Activated naive CD8-positive, alpha-beta T cell treated with anti-CD3 and anti-CD28 coated beads for 36 hours (primary cell): ENCODE measurements around the gene PIK3CG. TPM values are rescaled to one million over a fixed set of nuclear protein-coding genes. Genes with fewer than 3 reads are reported as not detected.
"Not testable (repeated sequence)": the region's sequence is repeated elsewhere in the genome, so short reads cannot be mapped to it uniquely, and the experiment has no call there.

Experiments used
- DNase-seq: peaks from one replicate; pipeline ENCODE4 v3.0.0; 2021
- H3K27ac Mint-ChIP-seq: one replicate; pipeline ENCODE4 v1.8.0; 2022; ENCODE audit warnings: mild to moderate bottlenecking, moderate library complexity, mixed read lengths
- H3K27me3 Mint-ChIP-seq: one replicate; pipeline ENCODE4 v1.8.0; 2022; ENCODE audit warnings: mild to moderate bottlenecking, mixed read lengths
- H3K36me3 Mint-ChIP-seq: one replicate; pipeline ENCODE4 v1.8.0; 2021; ENCODE audit warnings: mild to moderate bottlenecking, mixed read lengths
- H3K4me1 Mint-ChIP-seq: one replicate; pipeline ENCODE4 v1.8.0; 2021; ENCODE audit warnings: mixed read lengths
- H3K4me3 Mint-ChIP-seq: one replicate; pipeline ENCODE4 v1.8.0; 2022; ENCODE audit warnings: mild to moderate bottlenecking, moderate library complexity, mixed read lengths
- H3K9me3 Mint-ChIP-seq: one replicate; pipeline ENCODE4 v1.8.0; 2022; ENCODE audit warnings: mixed read lengths
- total RNA-seq, 2 experiments: library from RNA; stranded (reverse); gene quantifications; one replicate each; pipeline ENCODE4 v1.2.3, GENCODE V29; 2021

PIK3CG gene
- total RNA-seq, 2 experiments from 2014 or later, result 26.3 to 28.8 TPM

DNA sequence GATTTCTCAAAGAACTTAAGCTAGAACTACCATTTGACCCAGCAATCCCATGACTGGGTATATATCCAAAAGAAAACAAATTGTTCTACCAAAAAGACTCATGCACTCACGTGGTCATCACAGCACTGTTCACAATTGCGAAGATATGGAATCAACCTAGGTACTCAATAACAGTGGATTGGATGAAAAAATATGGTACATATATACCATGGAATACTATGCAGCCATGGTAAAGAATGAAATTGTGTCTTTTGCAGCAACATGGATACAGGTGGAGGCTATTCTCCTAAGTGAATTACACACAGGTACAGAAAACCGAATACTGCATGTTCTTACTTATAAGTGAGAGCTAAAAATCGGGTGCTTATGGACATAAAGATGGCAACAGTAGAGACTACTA, 61.8 kb downstream of the PIK3CG start:
- no peaks in the 10 kb centered on the region for H3K4me1 Mint-ChIP-seq
- H3K27ac Mint-ChIP-seq, result no peak overlapping the region
- H3K9me3 Mint-ChIP-seq, result peaks cover 10% of the 10 kb centered on the region
- H3K27me3 Mint-ChIP-seq, result no peaks in the 10 kb centered on the region
- H3K36me3 Mint-ChIP-seq, result peaks cover 6% of the 10 kb centered on the region
- no peak overlapping the region for H3K4me3 Mint-ChIP-seq
- no peak for DNase-seq

DNA sequence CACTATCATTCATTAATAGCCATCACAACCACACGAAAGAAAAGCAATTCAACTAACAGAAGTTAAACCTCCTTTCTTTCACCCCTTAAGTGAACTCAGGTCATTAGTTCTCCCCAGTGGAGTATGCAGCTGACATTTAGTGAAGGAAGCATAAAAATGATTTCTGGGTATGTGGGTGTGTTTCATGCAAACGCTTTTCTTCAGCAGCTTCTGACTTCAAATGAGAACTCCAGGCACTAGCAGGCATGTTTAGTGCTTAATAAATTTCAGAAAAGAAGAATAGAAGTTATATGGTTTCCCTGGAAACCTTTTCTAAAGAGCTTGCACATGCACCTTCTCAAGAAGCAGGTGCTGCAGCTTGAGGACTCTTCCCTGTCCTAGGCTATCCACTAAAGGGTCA, 62.5 kb downstream of the PIK3CG start:
- Mint-ChIP-seq H3K27ac (no peak overlapping the region), H3K36me3 (peaks cover 6% of the 10 kb centered on the region), H3K27me3 (no peaks in the 10 kb centered on the region), H3K9me3 (peaks cover 6% of the 10 kb centered on the region), H3K4me1 (no peaks in the 10 kb centered on the region), H3K4me3 (no peak overlapping the region)
- DNase-seq, result no peak

DNA sequence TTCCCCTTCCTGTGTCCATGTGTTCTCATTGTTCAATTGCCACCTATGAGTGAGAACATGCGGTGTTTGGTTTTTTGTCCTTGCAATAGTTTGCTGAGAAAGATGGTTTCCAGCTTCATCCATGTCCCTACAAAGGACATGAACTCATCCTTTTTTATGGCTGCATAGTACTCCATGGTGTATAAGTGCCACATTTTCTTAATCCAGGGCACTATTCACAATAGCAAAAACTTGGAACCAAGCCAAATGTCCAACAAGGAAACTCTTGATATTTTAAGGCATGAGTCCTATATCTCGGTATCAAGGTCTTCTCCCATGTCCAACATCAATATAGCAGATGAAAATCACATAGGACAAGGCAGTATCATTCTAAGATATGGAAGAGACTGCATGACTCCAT, 64.5 kb downstream of the PIK3CG start:
- H3K27ac Mint-ChIP-seq, H3K9me3 Mint-ChIP-seq, DNase-seq, H3K27me3 Mint-ChIP-seq, H3K4me3 Mint-ChIP-seq, H3K4me1 Mint-ChIP-seq, H3K36me3 Mint-ChIP-seq: not testable (repeated sequence)

GRCh38 chr7:106936236-106936635, 71.2 kb downstream of the PIK3CG start:
- Mint-ChIP-seq H3K27me3 (no peaks in the 10 kb centered on the region), H3K36me3 (peaks cover 5% of the 10 kb centered on the region), H3K4me1 (no peaks in the 10 kb centered on the region), H3K27ac (no peak overlapping the region), H3K9me3 (peaks cover 7% of the 10 kb centered on the region), H3K4me3 (no peak overlapping the region)
- DNase-seq, result no peak

DNA sequence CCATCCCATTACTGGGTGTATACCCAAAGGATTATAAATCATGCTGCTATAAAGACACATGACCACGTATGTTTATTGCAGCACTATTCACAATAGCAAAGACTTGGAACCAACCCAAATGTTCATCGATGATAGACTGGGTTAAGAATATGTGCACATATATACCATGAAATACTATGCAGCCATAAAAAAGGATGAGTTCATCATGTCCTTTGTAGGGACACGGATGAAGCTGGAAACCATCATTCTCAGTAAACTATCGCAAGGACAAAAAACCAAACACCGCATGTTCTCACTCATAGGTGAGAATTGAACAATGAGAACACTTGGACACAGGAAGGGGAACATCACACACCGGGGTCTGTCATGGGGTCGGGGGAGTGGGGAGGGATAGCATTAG, 73.0 kb downstream of the PIK3CG start:
- not testable (repeated sequence) for DNase-seq, H3K27ac Mint-ChIP-seq, H3K9me3 Mint-ChIP-seq, H3K36me3 Mint-ChIP-seq, H3K4me3 Mint-ChIP-seq, H3K4me1 Mint-ChIP-seq, H3K27me3 Mint-ChIP-seq

- Mint-ChIP-seq H3K4me1 (no peaks in the 10 kb centered on the region), H3K4me3 (no peak overlapping the region), H3K27me3 (no peaks in the 10 kb centered on the region), H3K27ac (no peak overlapping the region), H3K36me3 (peaks cover 5% of the 10 kb centered on the region), H3K9me3 (peaks cover 7% of the 10 kb centered on the region)
- DNase-seq, result no peak
These were observed 73.7 kb downstream of the PIK3CG start for GRCh38 chr7:106938803-106939202.

DNA sequence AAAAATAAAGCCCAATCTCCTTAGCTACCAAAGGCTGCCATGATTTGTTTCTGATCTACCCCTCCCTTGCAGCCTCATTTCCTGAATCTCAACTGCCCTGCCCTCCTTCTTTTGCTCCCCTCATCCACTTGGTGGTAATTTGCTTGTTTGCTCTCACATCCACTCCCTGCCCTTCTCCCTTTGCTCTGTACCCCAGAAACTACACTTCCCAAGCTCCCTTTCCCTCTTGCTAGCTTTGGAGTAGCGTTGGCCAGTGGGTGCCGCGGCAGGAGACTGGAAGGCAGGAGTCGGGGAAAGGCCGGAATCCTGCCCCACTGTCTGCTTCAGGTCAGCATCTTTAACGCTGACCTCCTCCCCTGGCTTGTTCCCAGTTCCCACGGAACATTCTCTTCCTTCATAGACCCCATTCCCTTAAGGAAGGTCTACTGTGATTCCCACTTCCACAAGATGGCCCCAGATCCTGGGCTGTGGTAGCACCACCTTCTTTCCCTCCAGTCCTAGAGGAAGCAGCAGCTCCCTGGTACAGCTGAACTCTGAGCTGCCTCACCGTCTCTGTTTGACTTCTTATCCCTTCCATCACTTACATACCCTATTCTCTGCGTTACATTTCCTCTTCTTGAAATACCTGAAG, 79.1 kb downstream of the PIK3CG start:
- DNase-seq, result no peak
- Mint-ChIP-seq H3K27ac (no peak overlapping the region), H3K4me3 (no peak overlapping the region), H3K36me3 (no peaks in the 10 kb centered on the region), H3K9me3 (no peaks in the 10 kb centered on the region), H3K4me1 (no peaks in the 10 kb centered on the region), H3K27me3 (no peaks in the 10 kb centered on the region)

DNA sequence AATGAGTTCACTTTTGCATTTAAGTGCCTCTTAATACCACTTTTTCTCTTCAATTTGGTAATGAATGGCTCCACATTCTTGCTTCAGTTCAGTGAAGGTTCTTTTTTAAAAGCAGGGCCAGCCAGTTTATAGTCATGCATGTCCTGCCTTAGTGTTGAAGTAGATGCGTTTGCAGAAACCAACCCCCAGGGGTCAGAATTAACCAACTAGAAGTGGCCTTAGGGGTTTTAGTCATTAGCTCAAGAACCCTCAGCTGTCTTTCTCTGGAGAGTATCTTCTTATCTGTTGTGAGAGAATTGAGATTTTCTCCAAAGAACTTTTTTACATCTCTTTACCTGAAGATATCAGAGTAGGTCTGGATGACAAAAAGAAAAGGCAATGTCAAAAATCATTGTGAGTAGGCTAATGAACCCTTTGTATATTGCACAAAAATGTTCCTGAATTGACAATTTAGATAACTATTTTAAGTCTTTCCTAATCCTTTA, 82.2 kb downstream of the PIK3CG start:
- Mint-ChIP-seq H3K36me3 (no peaks in the 10 kb centered on the region), H3K4me1 (no peaks in the 10 kb centered on the region), H3K27me3 (no peaks in the 10 kb centered on the region), H3K9me3 (no peaks in the 10 kb centered on the region), H3K27ac (no peak overlapping the region), H3K4me3 (no peak overlapping the region)
- DNase-seq, result peak; percentile 28

- DNase-seq, result no peak
- Mint-ChIP-seq H3K9me3 (peaks cover 2% of the 10 kb centered on the region), H3K27ac (no peak overlapping the region), H3K4me1 (no peaks in the 10 kb centered on the region), H3K27me3 (no peaks in the 10 kb centered on the region), H3K4me3 (no peak overlapping the region), H3K36me3 (no peaks in the 10 kb centered on the region)
These were observed 87.0 kb downstream of the PIK3CG start for GRCh38 chr7:106952001-106952657.

- no peak overlapping the region for H3K27ac Mint-ChIP-seq
- no peaks in the 10 kb centered on the region for H3K27me3 Mint-ChIP-seq
- H3K4me3 Mint-ChIP-seq, result no peak overlapping the region
- no peak for DNase-seq
- H3K36me3 Mint-ChIP-seq, result no peaks in the 10 kb centered on the region
- peaks cover 2% of the 10 kb centered on the region for H3K9me3 Mint-ChIP-seq
- H3K4me1 Mint-ChIP-seq, result no peaks in the 10 kb centered on the region
These were observed 87.7 kb downstream of the PIK3CG start for GRCh38 chr7:106952658-106953231.

DNA sequence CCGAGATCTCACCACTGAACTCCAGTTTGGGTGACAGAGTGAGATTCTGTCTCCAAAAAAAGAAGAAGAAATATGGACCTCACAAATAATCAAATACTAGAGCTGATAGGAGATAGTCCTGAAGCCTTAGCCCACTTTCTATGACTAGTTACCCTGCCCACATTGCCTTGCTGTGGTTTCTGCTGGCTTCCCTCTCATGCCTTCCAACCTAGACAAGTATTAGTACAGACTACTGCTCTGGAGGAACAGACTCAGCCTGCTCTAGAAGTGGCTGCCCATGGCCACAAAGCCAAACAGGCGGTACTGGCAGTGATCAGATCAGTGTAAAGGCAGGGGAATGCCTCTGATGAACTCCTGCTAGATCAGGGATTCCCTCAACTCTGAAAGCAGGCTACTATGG, 89.8 kb downstream of the PIK3CG start:
- H3K4me3 Mint-ChIP-seq, result no peak overlapping the region
- no peaks in the 10 kb centered on the region for H3K36me3 Mint-ChIP-seq
- H3K27ac Mint-ChIP-seq, result no peak overlapping the region
- no peaks in the 10 kb centered on the region for H3K4me1 Mint-ChIP-seq
- DNase-seq, result no peak
- H3K27me3 Mint-ChIP-seq, result no peaks in the 10 kb centered on the region
- H3K9me3 Mint-ChIP-seq, result peaks cover 2% of the 10 kb centered on the region

- H3K4me3 Mint-ChIP-seq, H3K27ac Mint-ChIP-seq, H3K27me3 Mint-ChIP-seq, H3K4me1 Mint-ChIP-seq, H3K36me3 Mint-ChIP-seq, H3K9me3 Mint-ChIP-seq, DNase-seq: not testable (repeated sequence)
These were observed 90.8 kb downstream of the PIK3CG start for GRCh38 chr7:106955857-106956256.

Other genes with a start within 250 kb of the PIK3CG start
- 10 to 100 TPM; 16.4 to 17.8 TPM for gene CCDC71L, start 204.1 kb upstream of the PIK3CG start, total RNA-seq
- 1 to 10 TPM; 1.4 to 2.0 TPM for gene PRKAR2B, start 179.4 kb downstream of the PIK3CG start, total RNA-seq